Stimulated activated memory B cell treated with anti-CD40 and anti-IgM and Interleukin-4, amounts not matched to agents 10 μg/mL and 1 μg/mL and 100 μg/mL, for 72 hours (primary cell): ENCODE data around the gene IL17RB.

Source experiments
- ATAC-seq: fragments of 150-1000 bp; cut with Tn5 transposase; 2 replicates; pipeline ENCODE4 v1.10.0; 2021
- H3K27ac Mint-ChIP-seq: one replicate; pipeline ENCODE4 v1.8.0; 2022; ENCODE audit warnings: mild to moderate bottlenecking, mixed read lengths
- H3K27me3 Mint-ChIP-seq: one replicate; pipeline ENCODE4 v1.8.0; 2022; ENCODE audit warnings: mixed read lengths
- H3K36me3 Mint-ChIP-seq: one replicate; pipeline ENCODE4 v1.8.0; 2022; ENCODE audit warnings: mixed read lengths
- H3K4me1 Mint-ChIP-seq: one replicate; pipeline ENCODE4 v1.8.0; 2022; ENCODE audit warnings: mixed read lengths
- H3K4me3 Mint-ChIP-seq: one replicate; pipeline ENCODE4 v1.8.0; 2022; ENCODE audit warnings: mild to moderate bottlenecking, moderate library complexity, mixed read lengths
- H3K9me3 Mint-ChIP-seq: one replicate; pipeline ENCODE4 v1.8.0; 2022; ENCODE audit warnings: mixed read lengths

IL17RB gene

DNA sequence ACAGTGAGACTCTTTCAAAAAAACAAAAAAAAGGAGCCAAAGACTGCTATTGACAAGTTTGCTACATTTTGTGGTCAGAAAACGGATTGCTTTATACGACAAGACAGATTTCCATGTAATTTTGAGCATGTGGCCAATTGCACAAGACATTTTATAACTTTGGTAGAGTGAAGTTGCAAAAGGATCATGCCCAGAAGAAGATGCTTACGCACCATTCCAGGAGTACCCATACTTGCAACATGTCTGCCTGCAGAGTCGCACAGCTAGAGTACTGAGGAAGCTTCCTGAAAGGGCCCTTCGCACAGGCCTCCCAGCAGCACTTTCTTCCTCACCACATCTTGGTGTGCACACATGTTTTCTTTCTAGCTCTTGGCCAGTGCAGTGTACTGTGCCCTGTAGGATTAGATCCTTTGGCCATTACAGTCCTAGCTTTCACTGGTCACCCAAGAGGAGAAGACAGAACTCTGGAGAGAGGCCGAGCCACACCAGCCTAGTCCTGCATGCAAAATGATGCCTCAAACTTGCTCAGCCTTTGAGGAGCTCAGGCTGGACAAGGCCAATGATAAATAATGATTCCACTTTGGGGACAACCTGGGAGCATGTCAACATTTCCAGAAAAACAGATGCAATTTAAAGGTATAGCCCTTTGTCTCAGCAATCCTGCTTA is 11.8 kb upstream of the IL17RB start:
- no peak for ATAC-seq
- Mint-ChIP-seq H3K4me1 (no peaks in the 10 kb centered on the region), H3K27me3 (peaks cover 9% of the 10 kb centered on the region), H3K9me3 (no peaks in the 10 kb centered on the region), H3K4me3 (no peak overlapping the region), H3K27ac (no peak overlapping the region), H3K36me3 (peaks cover 63% of the 10 kb centered on the region)

DNA sequence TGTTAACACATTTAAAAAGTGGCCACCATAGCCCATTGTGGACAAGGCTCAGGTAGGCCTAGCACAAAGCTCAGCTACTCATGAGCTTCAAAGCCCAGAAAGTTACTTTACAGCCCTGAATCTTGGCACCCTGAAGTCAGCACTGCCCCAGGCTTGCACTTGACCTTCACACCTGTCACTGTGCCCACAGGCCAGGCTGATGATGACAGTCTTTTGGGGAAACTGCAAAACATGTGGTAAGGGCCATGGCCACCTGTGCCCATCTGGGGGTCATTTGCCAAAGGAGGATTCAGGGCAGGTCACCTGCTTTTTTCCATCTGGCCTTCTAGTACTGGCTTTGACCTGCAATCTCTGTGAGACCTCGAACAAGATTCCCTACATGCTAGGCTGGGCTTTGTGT is 11.1 kb upstream of the IL17RB start:
- no peak for ATAC-seq
- Mint-ChIP-seq H3K27ac (no peak overlapping the region), H3K9me3 (no peaks in the 10 kb centered on the region), H3K4me1 (no peaks in the 10 kb centered on the region), H3K36me3 (peaks cover 63% of the 10 kb centered on the region), H3K4me3 (no peak overlapping the region), H3K27me3 (peaks cover 9% of the 10 kb centered on the region)

DNA sequence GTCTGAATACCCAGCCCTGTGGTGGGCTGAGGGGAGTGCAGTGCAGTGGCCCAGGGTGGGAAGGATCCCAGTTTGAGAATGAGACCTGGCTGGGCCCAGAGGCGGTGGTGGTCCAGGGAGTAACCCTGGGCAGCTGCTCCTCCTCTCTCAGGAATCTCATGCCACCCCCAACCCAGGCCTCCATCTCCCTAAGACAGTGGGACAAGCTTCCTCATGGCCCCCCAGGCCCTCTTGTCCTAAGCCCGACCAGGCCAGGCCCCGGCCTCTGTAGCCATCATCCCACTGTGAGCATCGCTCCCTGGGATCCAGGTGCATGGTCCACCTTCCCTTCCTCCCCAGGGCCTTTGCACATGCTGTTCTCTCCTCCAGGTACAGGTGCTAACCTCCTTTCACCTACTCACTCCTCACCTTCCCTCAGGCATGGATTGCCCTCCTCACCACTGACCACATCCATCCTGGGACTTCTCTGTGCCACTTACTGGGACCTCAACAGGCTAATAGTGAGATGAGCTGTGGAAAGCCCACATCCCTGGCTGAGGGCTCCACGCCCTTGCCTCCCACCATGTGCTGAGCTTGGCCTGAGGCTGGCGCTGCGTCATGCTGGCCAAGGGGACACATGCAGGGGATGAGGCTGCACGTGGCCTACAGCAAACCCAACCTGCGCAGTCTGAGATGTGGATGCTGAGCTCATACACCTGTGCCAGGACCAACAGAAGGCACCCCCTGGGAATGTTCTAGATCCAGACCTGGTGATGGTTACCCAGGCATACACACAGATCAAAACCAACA is 10.1 kb upstream of the IL17RB start:
- Mint-ChIP-seq H3K4me1 (no peaks in the 10 kb centered on the region), H3K36me3 (peaks cover 64% of the 10 kb centered on the region), H3K4me3 (no peak overlapping the region), H3K9me3 (no peaks in the 10 kb centered on the region), H3K27ac (no peak overlapping the region), H3K27me3 (peaks cover 9% of the 10 kb centered on the region)
- no peak for ATAC-seq

DNA sequence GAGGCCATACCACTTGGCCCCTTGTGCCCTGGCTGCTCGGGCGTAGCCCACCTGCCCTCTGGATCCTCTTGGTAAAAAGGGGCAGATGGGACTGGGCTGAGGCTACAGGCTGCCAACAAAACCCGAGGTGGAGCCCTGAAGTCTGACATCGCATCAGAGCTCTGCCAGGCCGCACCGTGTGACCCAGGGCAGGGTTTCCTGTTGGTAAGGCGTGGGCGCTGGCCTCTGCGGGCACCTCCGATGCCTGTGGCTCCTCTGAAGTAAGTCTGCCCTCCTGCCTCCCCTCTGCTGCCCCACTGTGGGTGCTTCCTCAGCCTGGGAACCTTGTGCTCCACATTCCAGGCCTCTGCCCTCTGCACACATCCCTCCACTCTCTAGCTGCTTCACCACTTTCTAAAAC is 9.0 kb upstream of the IL17RB start:
- peaks cover 57% of the 10 kb centered on the region for H3K36me3 Mint-ChIP-seq

DNA sequence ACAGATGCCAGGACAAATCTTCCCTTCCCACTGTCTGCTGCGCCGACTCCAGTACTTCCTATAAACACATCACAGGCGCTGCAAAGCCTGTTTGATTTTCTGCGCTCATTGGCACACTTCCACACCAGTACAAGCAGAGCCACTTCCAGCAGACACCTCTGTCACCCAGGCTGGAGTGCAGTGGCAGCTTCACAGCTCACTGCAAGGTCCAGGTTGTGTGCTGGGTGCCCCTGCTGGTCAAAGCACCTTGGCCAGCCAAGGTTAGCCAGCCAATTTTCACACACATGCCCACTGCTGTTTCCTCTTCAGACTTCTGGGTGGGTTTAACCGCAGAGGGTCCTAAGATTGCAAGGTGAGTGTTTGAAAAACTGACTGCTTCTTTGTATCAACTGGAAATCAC is 5.1 kb upstream of the IL17RB start:
- Mint-ChIP-seq H3K27ac (no peak overlapping the region), H3K9me3 (no peaks in the 10 kb centered on the region), H3K4me1 (peaks cover 35% of the 10 kb centered on the region), H3K36me3 (peaks cover 33% of the 10 kb centered on the region), H3K4me3 (no peak overlapping the region), H3K27me3 (peaks cover 9% of the 10 kb centered on the region)
- no peak for ATAC-seq

More for the DNA sequence above, 9.0 kb upstream of the IL17RB start:
- peaks cover 2% of the 10 kb centered on the region for H3K4me1 Mint-ChIP-seq
- no peak overlapping the region for H3K4me3 Mint-ChIP-seq
- H3K27me3 Mint-ChIP-seq, result peaks cover 9% of the 10 kb centered on the region
- no peaks in the 10 kb centered on the region for H3K9me3 Mint-ChIP-seq
- H3K27ac Mint-ChIP-seq, result no peak overlapping the region
- ATAC-seq, result no peak

DNA sequence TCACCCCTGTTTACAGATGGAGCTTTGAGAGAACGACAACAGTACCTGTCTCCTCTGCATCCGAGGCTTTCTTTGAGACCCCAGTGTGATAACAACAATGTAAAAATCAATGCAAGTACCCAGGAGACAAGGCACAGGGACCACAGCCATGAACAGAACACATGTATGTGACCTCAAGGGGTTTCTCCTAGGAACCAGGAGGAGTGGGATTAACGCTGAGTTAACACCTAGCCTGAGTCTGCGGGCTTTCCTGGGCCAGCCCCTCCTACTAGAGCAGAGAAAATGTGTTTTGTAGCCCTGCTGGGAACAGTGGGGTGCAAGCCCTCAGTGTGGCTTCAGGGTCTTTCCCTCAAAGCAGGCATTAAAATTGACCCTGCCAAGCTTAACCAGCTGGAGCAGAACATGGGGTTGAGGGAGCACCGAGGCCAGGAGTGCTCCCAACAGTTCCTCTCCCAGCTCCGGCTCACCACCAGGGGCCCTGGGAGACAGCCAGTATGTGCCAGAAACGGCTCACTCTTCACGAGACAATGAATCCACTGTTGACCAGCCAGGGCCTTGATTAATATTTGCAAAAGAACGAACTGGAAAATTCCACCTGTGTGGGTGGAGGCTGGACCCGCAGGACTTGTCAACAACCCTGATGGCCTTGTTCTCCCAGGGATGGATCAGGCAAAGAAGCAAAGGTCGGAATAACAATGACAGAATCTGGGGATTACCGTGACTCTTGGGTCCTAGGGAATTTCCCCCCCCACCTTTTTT is 3.8 kb upstream of the IL17RB start:
- Mint-ChIP-seq H3K9me3 (no peaks in the 10 kb centered on the region), H3K27ac (peak overlapping the region; percentile 80), H3K36me3 (peaks cover 29% of the 10 kb centered on the region), H3K27me3 (peaks cover 9% of the 10 kb centered on the region), H3K4me3 (peak overlapping the region; percentile 33), H3K4me1 (peaks cover 35% of the 10 kb centered on the region)
- no peak for ATAC-seq

DNA sequence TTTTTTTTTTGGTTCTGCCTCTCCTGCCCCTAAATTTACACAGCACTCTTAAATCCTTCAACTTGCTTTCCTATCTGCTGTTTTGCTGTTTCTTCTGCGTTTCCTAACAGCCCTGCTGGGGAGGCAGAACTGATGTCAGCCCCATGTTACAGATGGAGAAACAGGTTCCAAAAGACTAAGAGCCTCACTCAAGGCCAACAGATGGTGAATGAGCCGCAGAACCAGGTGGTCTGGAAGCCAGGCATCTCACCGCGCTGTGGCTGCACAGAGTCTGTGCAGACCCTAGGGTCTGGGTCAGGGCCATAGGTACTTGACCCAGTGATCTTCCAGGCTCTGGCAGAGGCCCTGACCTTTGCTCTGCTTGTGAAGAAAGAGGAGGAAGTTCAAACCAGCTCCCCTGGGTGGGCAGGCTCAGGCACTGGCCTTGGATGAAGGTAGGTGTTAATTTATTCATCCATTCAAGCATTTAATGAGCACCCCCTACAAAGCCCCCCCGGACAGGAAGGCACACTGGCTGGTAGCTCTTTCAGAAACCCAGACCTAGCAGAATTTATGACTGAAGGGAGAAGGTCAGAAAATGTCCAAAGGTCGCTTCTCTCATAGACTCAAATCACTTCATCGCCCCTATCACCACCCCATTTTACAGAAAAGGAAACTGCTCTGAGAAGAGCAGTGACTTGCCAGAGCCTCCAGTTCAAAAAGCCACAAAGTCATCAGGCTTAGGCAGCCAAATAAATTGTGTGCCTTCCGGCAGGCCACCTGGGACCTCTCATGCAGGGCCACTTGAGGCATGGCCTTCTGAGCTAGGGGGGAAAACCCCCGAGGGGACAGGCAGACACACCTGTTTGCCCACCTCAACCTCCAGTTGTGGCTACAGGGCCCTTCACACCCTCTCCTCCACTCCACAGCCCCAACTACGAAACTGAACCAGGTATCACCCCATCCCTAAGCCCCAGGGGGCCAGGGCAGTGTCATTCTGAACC is 2.9 kb upstream of the IL17RB start:
- Mint-ChIP-seq H3K9me3 (no peaks in the 10 kb centered on the region), H3K27me3 (peaks cover 3% of the 10 kb centered on the region), H3K27ac (peak overlapping the region; percentile 80), H3K4me1 (peaks cover 36% of the 10 kb centered on the region), H3K4me3 (peak overlapping the region; percentile 66), H3K36me3 (peaks cover 26% of the 10 kb centered on the region)
- ATAC-seq, result peak; percentile 80

DNA sequence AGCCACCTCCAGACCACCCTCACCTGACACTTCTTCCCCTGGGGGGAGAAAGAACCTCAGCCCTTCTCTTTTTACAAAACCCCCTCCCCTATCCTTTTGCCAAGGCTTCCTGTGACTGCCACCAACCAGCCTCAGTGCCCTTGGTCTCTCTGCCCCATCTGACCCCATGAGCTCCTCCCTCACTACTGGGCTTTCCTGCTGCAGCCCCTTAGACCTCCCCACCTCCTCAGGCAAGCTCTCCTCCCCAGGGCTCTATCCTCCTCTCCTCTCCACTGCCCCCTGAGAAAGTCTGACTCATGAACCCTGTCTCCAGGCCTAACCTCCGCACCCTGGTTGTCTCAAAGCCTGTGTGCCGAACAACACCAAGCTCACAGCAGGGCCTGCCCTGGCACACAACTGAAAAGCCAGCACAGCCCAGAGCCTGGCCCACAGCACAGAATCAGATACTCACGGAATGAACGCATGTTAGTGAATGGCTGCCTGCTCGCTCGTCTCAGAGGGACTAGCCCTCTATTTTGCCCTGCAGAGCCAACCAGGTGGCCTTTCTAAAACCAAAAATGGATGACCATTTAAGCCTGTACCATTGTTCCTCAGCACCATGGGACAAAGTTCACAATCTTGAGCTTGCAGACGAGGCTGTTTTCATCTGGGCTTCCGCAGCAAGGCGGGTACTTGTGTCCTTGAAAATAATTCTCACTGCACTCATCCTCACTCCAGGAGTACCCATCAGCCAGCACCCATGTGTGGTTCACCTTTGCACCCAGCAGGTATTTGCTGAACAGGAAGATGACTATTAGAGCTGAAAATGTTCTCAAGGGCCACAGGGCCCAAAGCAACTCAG is 1.9 kb upstream of the IL17RB start:
- Mint-ChIP-seq H3K36me3 (peaks cover 23% of the 10 kb centered on the region), H3K4me1 (peaks cover 41% of the 10 kb centered on the region), H3K27me3 (peaks cover 10% of the 10 kb centered on the region), H3K4me3 (peak overlapping the region; percentile 66), H3K9me3 (no peaks in the 10 kb centered on the region), H3K27ac (peak overlapping the region; percentile 80)
- peak; percentile 19 for ATAC-seq

DNA sequence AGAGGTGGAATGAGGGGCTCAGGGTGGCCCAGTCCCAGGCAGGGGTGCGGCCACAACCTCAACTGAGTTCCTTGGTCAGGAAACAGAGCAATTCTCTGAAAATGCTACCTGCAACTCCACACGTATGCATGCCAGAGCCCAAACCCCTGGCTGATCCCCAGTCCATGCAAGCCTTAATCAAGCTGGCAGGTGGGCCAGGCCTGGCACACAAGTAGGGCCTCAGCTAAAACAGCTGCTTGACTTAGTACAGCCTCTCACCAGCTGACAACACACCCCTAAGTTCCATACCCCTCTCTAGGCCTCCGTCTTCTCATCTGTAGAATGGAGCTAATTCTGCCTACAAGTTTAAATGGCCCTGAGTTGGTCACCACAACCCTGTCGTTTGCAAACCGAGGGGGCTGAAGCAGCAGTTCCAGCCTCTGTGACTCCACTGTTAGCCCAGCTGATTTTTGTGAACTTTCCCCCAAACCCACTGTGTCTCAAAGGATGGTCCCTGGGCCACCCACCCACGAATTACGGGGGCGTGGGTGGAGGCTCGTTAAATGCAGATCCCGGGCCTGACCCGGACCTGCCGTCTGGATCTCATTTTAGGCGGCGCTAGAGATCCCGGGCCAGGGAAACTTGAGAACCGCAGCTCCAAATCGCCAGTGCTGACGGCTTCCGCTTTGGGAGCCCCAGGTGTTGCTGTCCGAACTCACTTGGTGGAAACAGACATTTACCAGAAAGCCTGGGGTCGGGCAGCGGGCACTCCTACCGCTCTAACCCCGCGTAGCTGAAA is 1.1 kb upstream of the IL17RB start:
- no peaks in the 10 kb centered on the region for H3K9me3 Mint-ChIP-seq
- peak overlapping the region; percentile 80 for H3K27ac Mint-ChIP-seq
- H3K4me3 Mint-ChIP-seq, result peak overlapping the region; percentile 66
- H3K36me3 Mint-ChIP-seq, result peaks cover 20% of the 10 kb centered on the region
- ATAC-seq, result no peak
- peaks cover 41% of the 10 kb centered on the region for H3K4me1 Mint-ChIP-seq
- peaks cover 10% of the 10 kb centered on the region for H3K27me3 Mint-ChIP-seq

DNA sequence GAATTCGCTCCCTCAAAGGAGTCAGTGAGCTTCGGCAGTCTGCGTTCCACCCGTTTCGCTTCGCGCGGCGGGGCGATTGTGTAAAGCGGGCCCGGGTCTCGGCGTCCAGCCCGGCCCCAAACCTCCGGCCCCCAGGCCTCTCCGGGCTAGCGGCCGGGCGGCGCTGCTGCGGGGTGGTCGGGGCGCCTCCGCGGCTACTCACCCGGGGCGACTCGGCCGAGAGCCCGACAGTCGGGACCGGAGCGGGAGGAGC is 561 bp upstream of the IL17RB start:
- Mint-ChIP-seq H3K27ac (peak overlapping the region; percentile 80), H3K4me1 (peaks cover 41% of the 10 kb centered on the region), H3K4me3 (peak overlapping the region; percentile 66), H3K27me3 (peaks cover 10% of the 10 kb centered on the region), H3K36me3 (peaks cover 17% of the 10 kb centered on the region), H3K9me3 (no peaks in the 10 kb centered on the region)
- no peak for ATAC-seq

DNA sequence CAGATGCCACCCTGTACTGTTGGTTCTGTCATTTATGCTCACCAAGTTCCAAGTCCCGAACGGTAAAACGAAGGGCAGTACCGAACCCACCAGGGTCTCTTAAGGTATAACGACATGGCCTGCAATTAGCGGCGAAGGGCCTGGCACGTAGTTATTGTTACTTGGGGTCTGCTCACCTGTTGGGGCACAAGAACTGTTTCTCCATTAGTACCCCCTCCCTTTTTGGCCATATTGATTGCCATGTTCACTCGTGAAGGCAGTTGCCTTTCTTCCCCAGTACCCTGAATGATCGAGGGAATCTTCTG is 435 bp downstream of the IL17RB start:
- Mint-ChIP-seq H3K27me3 (peaks cover 10% of the 10 kb centered on the region), H3K4me3 (peak overlapping the region; percentile 79), H3K9me3 (no peaks in the 10 kb centered on the region), H3K4me1 (peaks cover 41% of the 10 kb centered on the region), H3K27ac (peak overlapping the region; percentile 32), H3K36me3 (peaks cover 25% of the 10 kb centered on the region)
- no peak for ATAC-seq

DNA sequence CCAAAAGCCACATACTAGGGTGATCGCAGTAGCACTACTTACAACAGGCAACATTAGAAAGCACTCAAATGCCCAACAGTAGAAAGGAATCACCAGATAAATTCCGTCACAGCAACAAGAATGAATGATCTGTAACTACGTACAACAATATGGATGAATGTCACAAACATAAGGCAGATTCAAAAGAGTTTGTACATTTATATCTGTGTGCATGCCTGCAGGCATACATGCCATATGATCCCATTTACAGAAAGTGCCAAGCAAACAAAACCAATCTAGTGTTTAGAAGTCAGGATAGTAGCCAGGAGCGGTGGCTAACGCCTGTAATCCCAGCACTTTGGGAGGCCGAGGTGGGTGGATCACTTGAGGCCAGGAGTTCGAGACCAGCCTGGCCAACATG is 3.5 kb downstream of the IL17RB start:
- no peak for ATAC-seq
- peaks cover 10% of the 10 kb centered on the region for H3K27me3 Mint-ChIP-seq
- H3K9me3 Mint-ChIP-seq, result no peaks in the 10 kb centered on the region
- peaks cover 13% of the 10 kb centered on the region for H3K4me1 Mint-ChIP-seq
- H3K36me3 Mint-ChIP-seq, result peaks cover 35% of the 10 kb centered on the region
- no peak overlapping the region for H3K4me3 Mint-ChIP-seq
- no peak overlapping the region for H3K27ac Mint-ChIP-seq

DNA sequence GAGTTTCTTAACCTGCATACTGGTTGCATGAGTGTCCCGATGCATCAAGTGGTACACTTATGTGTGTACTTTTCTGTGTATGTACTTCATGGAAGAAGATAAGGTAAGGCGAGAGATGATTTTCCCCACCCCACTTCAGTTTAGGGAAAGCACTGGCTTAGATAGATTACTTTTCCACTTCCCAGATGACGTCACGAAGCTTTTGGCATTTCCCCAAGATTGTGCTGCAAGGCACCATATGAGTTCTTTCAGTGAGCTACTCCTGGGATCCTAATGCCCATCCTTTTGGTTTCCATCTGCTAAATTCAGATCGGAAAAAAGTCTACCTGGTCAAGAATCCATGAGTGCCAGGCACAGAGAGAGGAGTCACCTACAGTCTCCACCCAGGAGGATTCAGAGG is 4.5 kb downstream of the IL17RB start:
- no peaks in the 10 kb centered on the region for H3K9me3 Mint-ChIP-seq
- ATAC-seq, result no peak
- H3K4me1 Mint-ChIP-seq, result peaks cover 9% of the 10 kb centered on the region
- no peak overlapping the region for H3K4me3 Mint-ChIP-seq
- H3K27ac Mint-ChIP-seq, result no peak overlapping the region
- peaks cover 10% of the 10 kb centered on the region for H3K27me3 Mint-ChIP-seq
- peaks cover 39% of the 10 kb centered on the region for H3K36me3 Mint-ChIP-seq

DNA sequence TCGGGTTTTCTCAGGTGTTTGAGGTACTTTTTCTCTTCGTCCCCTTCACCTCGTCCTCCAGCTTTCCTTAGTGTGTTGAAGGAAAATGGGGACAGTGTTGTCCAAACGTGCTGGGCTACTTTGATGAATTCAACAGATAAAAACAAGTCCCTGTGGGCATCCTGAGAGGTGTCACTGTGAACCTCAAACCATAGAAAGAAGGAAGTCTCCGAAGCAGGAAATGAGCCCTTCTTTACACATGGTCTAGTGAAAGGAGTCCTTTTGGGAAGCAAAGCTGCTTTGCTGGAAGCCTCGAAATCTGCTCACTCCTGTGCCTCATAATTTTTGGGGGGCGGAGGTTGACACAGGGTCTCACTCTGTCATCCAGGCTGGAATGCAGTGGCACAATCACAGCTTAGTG is 10.6 kb downstream of the IL17RB start:
- peaks cover 54% of the 10 kb centered on the region for H3K36me3 Mint-ChIP-seq
- peak overlapping the region; percentile 44 for H3K27ac Mint-ChIP-seq
- peak; percentile 73 for ATAC-seq
- H3K9me3 Mint-ChIP-seq, result no peaks in the 10 kb centered on the region
- H3K4me1 Mint-ChIP-seq, result peaks cover 35% of the 10 kb centered on the region
- H3K4me3 Mint-ChIP-seq, result no peak overlapping the region
- H3K27me3 Mint-ChIP-seq, result no peaks in the 10 kb centered on the region
